ENCODE data around the gene C10orf67. TPM values are rescaled to one million over a fixed set of nuclear protein-coding genes. Genes with fewer than 3 reads are reported as not detected.

C10orf67 gene
- total RNA-seq, 1 donor from 2014 or later: 0.33 TPM

- Mint-ChIP-seq H3K9me3 (no peaks in the 10 kb centered on the region), H3K27me3 (ENCODE audit: low read depth) (no peaks in the 10 kb centered on the region), H3K4me3 (no peak overlapping the region), H3K4me1 (no peaks in the 10 kb centered on the region), H3K27ac (ENCODE audit: unreplicated experiment) (no peak overlapping the region), H3K36me3 (ENCODE audit: low read depth) (no peaks in the 10 kb centered on the region)
- no peak for DNase-seq (ENCODE audit: low read depth, low spot score)
- no peak for TF ChIP-seq CTCF (conservative IDR thresholded peaks at IDR 0.05)
Observed at GRCh38 chr10:23362069-23362830, 17.7 kb upstream of the C10orf67 start.

- H3K27ac Mint-ChIP-seq (ENCODE audit: unreplicated experiment): no peak overlapping the region
- no peak for DNase-seq (ENCODE audit: low read depth, low spot score)
Observed at GRCh38 chr10:23361665-23362064, 17.1 kb upstream of the C10orf67 start.

GRCh38 chr10:23359692-23360380 lies 15.2 kb upstream of the C10orf67 start:
- H3K27me3 Mint-ChIP-seq (ENCODE audit: low read depth): no peaks in the 10 kb centered on the region
- H3K36me3 Mint-ChIP-seq (ENCODE audit: low read depth): no peaks in the 10 kb centered on the region
- no peak for TF ChIP-seq CTCF (conservative IDR thresholded peaks at IDR 0.05)
- H3K4me3 Mint-ChIP-seq: no peak overlapping the region
- no peaks in the 10 kb centered on the region for H3K4me1 Mint-ChIP-seq
- DNase-seq (ENCODE audit: low read depth, low spot score): no peak
- no peaks in the 10 kb centered on the region for H3K9me3 Mint-ChIP-seq
- H3K27ac Mint-ChIP-seq (ENCODE audit: unreplicated experiment): no peak overlapping the region

More at GRCh38 chr10:23361665-23362064, 17.1 kb upstream of the C10orf67 start:
- TF ChIP-seq CTCF (conservative IDR thresholded peaks at IDR 0.05): no peak
- H3K9me3 Mint-ChIP-seq: no peaks in the 10 kb centered on the region
- H3K27me3 Mint-ChIP-seq (ENCODE audit: low read depth): no peaks in the 10 kb centered on the region
- H3K4me1 Mint-ChIP-seq: no peaks in the 10 kb centered on the region
- H3K36me3 Mint-ChIP-seq (ENCODE audit: low read depth): no peaks in the 10 kb centered on the region
- H3K4me3 Mint-ChIP-seq: no peak overlapping the region

- Mint-ChIP-seq H3K36me3 (ENCODE audit: low read depth) (no peaks in the 10 kb centered on the region), H3K4me3 (no peak overlapping the region), H3K27ac (ENCODE audit: unreplicated experiment) (no peak overlapping the region), H3K9me3 (no peaks in the 10 kb centered on the region), H3K27me3 (ENCODE audit: low read depth) (no peaks in the 10 kb centered on the region), H3K4me1 (no peaks in the 10 kb centered on the region)
- TF ChIP-seq CTCF (conservative IDR thresholded peaks at IDR 0.05): peak; percentile 19
- no peak for DNase-seq (ENCODE audit: low read depth, low spot score)
Observed at GRCh38 chr10:23358357-23358756, 13.8 kb upstream of the C10orf67 start.

- H3K36me3 Mint-ChIP-seq (ENCODE audit: low read depth): no peaks in the 10 kb centered on the region
- no peaks in the 10 kb centered on the region for H3K27me3 Mint-ChIP-seq (ENCODE audit: low read depth)
- H3K9me3 Mint-ChIP-seq: no peaks in the 10 kb centered on the region
Observed at GRCh38 chr10:23354630-23355279, 10.2 kb upstream of the C10orf67 start.

More at GRCh38 chr10:23354630-23355279, 10.2 kb upstream of the C10orf67 start:
- H3K4me1 Mint-ChIP-seq: no peaks in the 10 kb centered on the region
- no peak for TF ChIP-seq CTCF (conservative IDR thresholded peaks at IDR 0.05)
- DNase-seq (ENCODE audit: low read depth, low spot score): no peak
- H3K27ac Mint-ChIP-seq (ENCODE audit: unreplicated experiment): peak overlapping the region; percentile 13
- H3K4me3 Mint-ChIP-seq: no peak overlapping the region
